ENCODE measurements around the gene EPB41L4B. TPM values are rescaled to one million over a fixed set of nuclear protein-coding genes. Genes with fewer than 3 reads are reported as not detected.

The EPB41L4B gene
- polyA plus RNA-seq, 3 donors from 2014 or later: not detected

Other genes starting within 250 kb of the EPB41L4B start
- 10 to 100 TPM; 13.1 to 29.8 (median 20.8) TPM for gene TMEM245, start 201.1 kb downstream of the EPB41L4B start, polyA plus RNA-seq
- not detected for gene FRRS1L, start 153.8 kb downstream of the EPB41L4B start, polyA plus RNA-seq
- gene PTPN3, start 177.2 kb upstream of the EPB41L4B start, polyA plus RNA-seq: not detected

Measured in immature natural killer cell (primary cell).